Activated CD8-positive, alpha-beta T cell treated with anti-CD3 and anti-CD28 coated beads, Interleukin-2, amount 10 ng/mL, durations not matched to agents 7 days and 5 days (primary cell): ENCODE measurements around the gene PARP6. TPM values are rescaled to one million over a fixed set of nuclear protein-coding genes. Genes with fewer than 3 reads are reported as not detected.

ENCODE experiments used
- ATAC-seq: fragments of 150-1000 bp; cut with Tn5 transposase; one replicate; pipeline ENCODE4 v1.10.0; 2021; ENCODE audit warnings: moderate library complexity
- CTCF ChIA-PET: fragments of 350-600 bp; sonication (Branson Sonifier 250); formaldehyde crosslinking; loops from one replicate; lab custom pipeline; 2021; ENCODE audit warnings: antibody characterized with exemption; lab: Charles Lee
- POLR2A ChIA-PET: fragments of 350-600 bp; sonication (Branson Sonifier 250); formaldehyde crosslinking; loops from one replicate; lab custom pipeline; 2021; ENCODE audit warnings: antibody characterized with exemption; lab: Charles Lee
- DNase-seq: peaks from one replicate; pipeline ENCODE4 v3.0.0-alpha.2; 2020
- H3K27ac Mint-ChIP-seq: one replicate; pipeline ENCODE4 v1.8.0; 2021; ENCODE audit warnings: mild to moderate bottlenecking, mixed read lengths
- H3K27me3 Mint-ChIP-seq: one replicate; pipeline ENCODE4 v1.8.0; 2021; ENCODE audit warnings: low read depth, mixed read lengths
- H3K36me3 Mint-ChIP-seq: one replicate; pipeline ENCODE4 v1.8.0; 2021; ENCODE audit warnings: low read depth, mixed read lengths
- H3K4me1 Mint-ChIP-seq: one replicate; pipeline ENCODE4 v1.8.0; 2021; ENCODE audit warnings: low read depth, mixed read lengths
- H3K4me3 Mint-ChIP-seq: one replicate; pipeline ENCODE4 v1.8.0; 2021; ENCODE audit warnings: mild to moderate bottlenecking, mixed read lengths
- H3K9me3 Mint-ChIP-seq: one replicate; pipeline ENCODE4 v1.8.0; 2022; ENCODE audit warnings: mixed read lengths; ENCODE audit not compliant: insufficient read depth
- total RNA-seq, 2 experiments: library from RNA; stranded (reverse); gene quantifications; one replicate each; pipeline ENCODE4 v1.2.3, GENCODE V29; 2021

Gene PARP6
- total RNA-seq, 2 experiments from 2014 or later: 54.0 to 57.0 TPM

DNA sequence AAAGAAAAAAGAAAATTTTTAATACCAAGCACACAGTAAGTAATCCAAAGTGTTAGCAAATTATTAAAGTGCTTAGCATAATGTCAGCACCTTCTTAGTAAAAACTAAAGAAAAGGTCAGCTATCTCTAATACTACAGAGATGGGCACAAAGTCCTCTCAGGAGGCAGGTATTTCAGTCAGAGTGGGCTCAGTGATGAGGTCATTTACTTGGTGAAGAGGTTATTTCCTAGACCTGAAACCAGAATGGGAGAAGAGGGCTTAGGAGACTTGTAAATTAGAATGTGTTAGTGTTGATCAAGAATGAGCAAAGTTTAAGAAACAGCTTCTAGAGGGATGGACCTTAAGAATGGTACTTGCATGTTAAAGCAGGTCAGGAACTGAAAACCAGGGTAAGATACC lies 32.7 kb downstream of the PARP6 start:
- CTCF ChIA-PET: interaction anchor here (1.1 to 2.4 kb wide), 3 partner anchors 11 to 34 kb away, joined by 3 to 6 read pairs (median 3); no protein-coding TSS in a partner anchor
- POLR2A ChIA-PET: interaction anchor here (7.1 kb wide), 1 partner anchor 10 kb away, joined by 58 read pairs; the partner anchor contains the start of gene PKM
- Mint-ChIP-seq H3K27ac (no peak overlapping the region), H3K4me3 (no peak overlapping the region), H3K4me1 (peaks cover 19% of the 10 kb centered on the region), H3K9me3 (no peaks in the 10 kb centered on the region), H3K27me3 (no peaks in the 10 kb centered on the region), H3K36me3 (peaks cover 23% of the 10 kb centered on the region)
- no peak for ATAC-seq
- no peak for DNase-seq

DNA sequence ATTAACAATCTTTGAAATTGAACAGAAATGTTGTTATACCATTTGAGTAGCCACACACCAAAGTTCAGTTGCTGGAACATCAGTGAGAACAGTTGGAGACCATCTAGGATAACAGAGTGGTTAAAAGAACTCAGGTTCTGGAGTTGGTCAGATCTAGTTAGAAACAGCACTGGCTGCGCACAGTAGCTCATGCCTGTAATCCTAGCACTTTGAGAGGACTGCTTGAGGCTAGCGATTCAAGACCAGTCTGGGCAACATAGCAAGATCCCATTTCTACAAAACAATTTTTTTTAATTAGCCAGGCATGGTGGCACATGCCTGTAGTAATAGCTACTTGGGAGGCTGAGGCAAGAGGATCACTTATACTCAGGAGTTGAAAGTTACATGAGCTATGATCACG lies 33.8 kb downstream of the PARP6 start:
- ChIA-PET POLR2A (interaction anchor here (7.1 kb wide), 1 partner anchor 9 kb away, joined by 58 read pairs; the partner anchor contains the start of gene PKM), CTCF (interaction anchor here (1.6 to 4.3 kb wide), 3 partner anchors 11 to 35 kb away, joined by 3 to 27 read pairs (median 6); no protein-coding TSS in a partner anchor)
- DNase-seq (no peak), ATAC-seq (no peak)
- Mint-ChIP-seq H3K4me1 (peaks cover 19% of the 10 kb centered on the region), H3K9me3 (no peaks in the 10 kb centered on the region), H3K4me3 (no peak overlapping the region), H3K27me3 (no peaks in the 10 kb centered on the region), H3K36me3 (peaks cover 23% of the 10 kb centered on the region), H3K27ac (no peak overlapping the region)

DNA sequence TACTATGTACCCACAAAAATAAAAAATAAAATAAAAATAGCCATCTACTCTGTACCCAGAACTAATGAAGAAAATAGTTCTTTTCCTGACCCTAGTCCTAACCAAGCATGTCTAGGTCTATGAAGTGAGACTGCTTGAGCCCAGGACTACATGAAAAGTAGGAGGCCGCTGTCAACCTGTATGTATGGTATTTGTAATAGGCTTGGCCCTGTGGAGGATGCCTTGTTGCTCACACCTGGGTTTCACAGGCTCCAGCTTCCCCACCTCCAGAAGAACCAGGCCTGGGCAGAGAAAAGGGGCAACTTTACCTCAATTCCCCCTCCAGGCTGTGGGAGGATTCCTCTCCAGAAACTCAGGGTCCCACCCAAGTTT lies 34.5 kb downstream of the PARP6 start:
- ChIA-PET CTCF (interaction anchor here (0.5 to 4.3 kb wide), 4 partner anchors 11 to 1462 kb away, joined by 3 to 27 read pairs (median 4); no protein-coding TSS in a partner anchor), POLR2A (interaction anchor here (0.7 to 7.1 kb wide), 3 partner anchors 9 to 237 kb away, joined by 3 to 58 read pairs (median 5); partner anchors contain the start of gene PKM)
- DNase-seq: no peak
- Mint-ChIP-seq H3K27me3 (no peaks in the 10 kb centered on the region), H3K4me3 (no peak overlapping the region), H3K27ac (no peak overlapping the region), H3K36me3 (peaks cover 23% of the 10 kb centered on the region), H3K4me1 (peaks cover 21% of the 10 kb centered on the region), H3K9me3 (no peaks in the 10 kb centered on the region)
- ATAC-seq: peak; percentile 37

GRCh38 chr15:72237029-72237852 lies 35.1 kb downstream of the PARP6 start:
- Mint-ChIP-seq H3K36me3 (peaks cover 19% of the 10 kb centered on the region), H3K27ac (peak overlapping the region; percentile 76), H3K4me3 (peak overlapping the region; percentile 27), H3K4me1 (peaks cover 27% of the 10 kb centered on the region), H3K27me3 (no peaks in the 10 kb centered on the region), H3K9me3 (no peaks in the 10 kb centered on the region)
- ChIA-PET CTCF (interaction anchor here (0.5 to 4.3 kb wide), 5 partner anchors 10 to 1463 kb away, joined by 3 to 27 read pairs (median 3); no protein-coding TSS in a partner anchor), POLR2A (interaction anchor here (0.7 to 7.1 kb wide), 3 partner anchors 8 to 238 kb away, joined by 3 to 58 read pairs (median 5); partner anchors contain the start of gene PKM)
- DNase-seq (peak; percentile 81), ATAC-seq (peak; percentile 88)

- Mint-ChIP-seq H3K4me3 (peak overlapping the region; percentile 27), H3K9me3 (no peaks in the 10 kb centered on the region), H3K27ac (peak overlapping the region; percentile 76), H3K4me1 (peaks cover 35% of the 10 kb centered on the region), H3K36me3 (peaks cover 16% of the 10 kb centered on the region), H3K27me3 (no peaks in the 10 kb centered on the region)
- CTCF ChIA-PET: interaction anchor here (1.2 to 4.3 kb wide), 3 partner anchors 9 to 32 kb away, joined by 3 to 27 read pairs (median 5); no protein-coding TSS in a partner anchor
- POLR2A ChIA-PET: no interaction called here
- DNase-seq (no peak), ATAC-seq (no peak)
These were observed 35.9 kb downstream of the PARP6 start for GRCh38 chr15:72236381-72237003.

GRCh38 chr15:72235298-72235697 lies 37.1 kb downstream of the PARP6 start:
- H3K9me3 Mint-ChIP-seq: no peaks in the 10 kb centered on the region
- DNase-seq (no peak), ATAC-seq (no peak)
- H3K27ac Mint-ChIP-seq: no peak overlapping the region
- H3K27me3 Mint-ChIP-seq: no peaks in the 10 kb centered on the region
- H3K36me3 Mint-ChIP-seq: peaks cover 8% of the 10 kb centered on the region
- H3K4me3 Mint-ChIP-seq: no peak overlapping the region
- peaks cover 35% of the 10 kb centered on the region for H3K4me1 Mint-ChIP-seq
- ChIA-PET POLR2A (no interaction called here), CTCF (interaction anchor here (4.3 kb wide), 1 partner anchor 8 kb away, joined by 27 read pairs; no protein-coding TSS in a partner anchor)

DNA sequence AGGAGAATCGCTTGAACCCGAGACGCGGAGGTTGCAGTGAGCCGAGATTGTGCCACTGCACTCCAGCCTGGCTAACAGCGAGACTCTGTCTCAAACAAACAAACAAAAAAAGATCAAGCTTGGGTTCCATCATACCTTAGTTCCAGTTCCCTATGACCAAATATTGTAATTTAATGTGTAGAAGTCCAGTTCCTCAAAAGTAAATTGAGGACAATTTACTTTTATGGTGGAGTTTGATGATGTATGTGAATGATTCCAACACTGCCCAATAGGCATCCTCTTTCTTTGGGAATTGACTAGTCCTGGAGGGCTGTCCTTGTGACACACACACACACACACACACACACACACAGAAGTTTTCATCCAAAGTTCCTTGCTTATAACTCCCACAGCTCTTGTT lies 38.6 kb downstream of the PARP6 start:
- Mint-ChIP-seq H3K4me3 (no peak overlapping the region), H3K9me3 (no peaks in the 10 kb centered on the region), H3K27me3 (no peaks in the 10 kb centered on the region), H3K27ac (no peak overlapping the region), H3K4me1 (peaks cover 35% of the 10 kb centered on the region), H3K36me3 (peaks cover 12% of the 10 kb centered on the region)
- no peak for ATAC-seq
- no peak for DNase-seq
- ChIA-PET POLR2A (no interaction called here), CTCF (interaction anchor here (0.7 kb wide), 1 partner anchor 14 kb away, joined by 3 read pairs; no protein-coding TSS in a partner anchor)

DNA sequence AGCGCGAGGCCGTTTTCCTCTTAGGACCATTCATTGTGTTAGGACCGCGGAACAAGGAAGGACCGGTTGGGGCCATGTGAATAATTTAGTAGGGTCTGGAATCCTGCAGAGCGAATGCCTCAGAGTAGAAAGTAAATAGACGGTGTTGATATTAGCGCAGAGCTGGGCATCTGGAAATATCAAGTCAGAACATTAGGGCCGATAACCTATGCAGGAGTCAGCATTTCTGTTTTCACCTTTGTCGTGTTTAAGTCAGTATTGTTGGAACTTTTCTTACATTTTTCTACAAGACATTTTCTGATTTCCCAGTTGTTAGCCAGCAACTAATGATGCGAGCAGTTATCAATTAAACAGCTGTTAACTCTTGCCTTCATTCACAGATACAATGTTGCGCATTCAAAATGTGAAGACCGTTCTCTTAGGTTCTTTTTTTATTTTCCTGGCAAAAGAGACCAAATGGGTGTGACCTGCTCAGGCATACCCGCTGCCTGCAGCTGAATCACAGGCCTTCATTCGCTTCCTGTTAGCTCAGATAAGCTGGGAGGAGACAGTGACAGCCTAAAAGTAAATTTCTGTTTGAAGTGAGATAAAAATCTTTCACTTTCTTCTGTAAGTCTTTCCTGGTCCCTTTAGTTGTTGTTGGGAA lies 40.4 kb downstream of the PARP6 start:
- H3K27ac Mint-ChIP-seq: peak overlapping the region; percentile 96
- no peaks in the 10 kb centered on the region for H3K9me3 Mint-ChIP-seq
- no peaks in the 10 kb centered on the region for H3K27me3 Mint-ChIP-seq
- peak overlapping the region; percentile 88 for H3K4me3 Mint-ChIP-seq
- H3K4me1 Mint-ChIP-seq: peaks cover 34% of the 10 kb centered on the region
- CTCF ChIA-PET: interaction anchor here (1.0 to 1.6 kb wide), 4 partner anchors 10 to 83 kb away, joined by 3 read pairs; no protein-coding TSS in a partner anchor
- peaks cover 18% of the 10 kb centered on the region for H3K36me3 Mint-ChIP-seq
- ATAC-seq (peak; percentile 12), DNase-seq (peak; percentile 64)
- POLR2A ChIA-PET: interaction anchor here (0.6 to 6.2 kb wide), 6 partner anchors 9 to 553 kb away, joined by 3 to 58 read pairs (median 4); partner anchors contain the start of gene HEXA

DNA sequence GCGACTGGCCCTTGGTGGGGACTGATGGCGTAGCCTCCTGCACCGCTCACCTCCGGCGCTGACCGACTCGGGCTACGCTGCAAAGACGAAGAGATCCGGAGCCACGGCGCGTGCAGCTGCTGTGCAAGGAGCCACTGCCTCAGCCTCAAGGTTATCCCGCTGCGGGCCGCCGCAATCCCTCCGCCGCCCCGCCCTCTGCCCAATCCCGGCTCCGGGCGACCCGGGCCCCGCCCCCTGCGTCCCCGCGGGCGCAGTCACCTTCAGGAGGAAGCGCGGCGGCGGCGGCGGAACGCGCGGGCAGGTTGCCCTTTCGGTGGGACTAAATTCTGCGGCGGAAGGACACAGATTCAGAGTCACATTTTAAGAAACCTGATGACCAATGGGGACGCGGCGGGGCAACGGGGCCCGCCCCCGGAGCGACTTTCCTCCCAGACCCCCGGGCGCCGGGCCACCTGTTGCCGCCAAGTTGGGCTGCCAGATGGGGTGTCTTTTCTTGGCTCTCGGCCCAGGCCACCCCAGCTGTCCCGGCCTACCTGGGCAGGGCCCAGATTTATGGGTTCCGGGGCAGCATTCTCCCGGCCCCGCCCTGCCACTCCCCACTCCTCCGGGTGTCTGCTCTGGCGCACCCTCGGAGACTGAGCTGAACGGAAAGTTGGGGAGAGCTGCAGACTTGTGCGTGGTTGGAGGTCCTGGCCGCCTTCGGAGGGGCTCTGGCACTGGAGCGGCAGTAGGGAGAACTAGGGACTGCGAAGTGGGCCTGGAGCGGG lies 41.1 kb downstream of the PARP6 start, which contains the start of gene PKM:
PKM (minus strand) TSS at position 125 of the 767 bp plus-strand sequence. CDS start 12,093 bp downstream, outside the sequence.
- POLR2A ChIA-PET: interaction anchor here (0.6 to 6.2 kb wide), 7 partner anchors 9 to 146 kb away, joined by 3 to 58 read pairs (median 4); partner anchors contain the start of gene HEXA
- CTCF ChIA-PET: interaction anchor here (1.0 to 1.6 kb wide), 5 partner anchors 9 to 84 kb away, joined by 3 to 4 read pairs (median 3); no protein-coding TSS in a partner anchor
- Mint-ChIP-seq H3K4me3 (peak within 1 kb of the TSS; percentile 88), H3K9me3 (no peaks in the 10 kb centered on the region), H3K27ac (peak within 1 kb of the TSS; percentile 96), H3K36me3 (peaks cover 22% of the 10 kb centered on the region), H3K27me3 (no peaks in the 10 kb centered on the region), H3K4me1 (peaks cover 33% of the 10 kb centered on the region)
- peak; percentile 59 for ATAC-seq
- DNase-seq: peak; percentile 97
